Ecto neural progenitor cell (in vitro differentiated cells): ENCODE measurements around the gene CYSTM1.

Experiments
- DNase-seq: peaks from one replicate; pipeline ENCODE4 v3.0.0-alpha.2; 2018; ENCODE audit warnings: low spot score

CYSTM1 gene

GRCh38 chr5:140258873-140259272, 83.9 kb downstream of the CYSTM1 start:
- no peak for DNase-seq

DNA sequence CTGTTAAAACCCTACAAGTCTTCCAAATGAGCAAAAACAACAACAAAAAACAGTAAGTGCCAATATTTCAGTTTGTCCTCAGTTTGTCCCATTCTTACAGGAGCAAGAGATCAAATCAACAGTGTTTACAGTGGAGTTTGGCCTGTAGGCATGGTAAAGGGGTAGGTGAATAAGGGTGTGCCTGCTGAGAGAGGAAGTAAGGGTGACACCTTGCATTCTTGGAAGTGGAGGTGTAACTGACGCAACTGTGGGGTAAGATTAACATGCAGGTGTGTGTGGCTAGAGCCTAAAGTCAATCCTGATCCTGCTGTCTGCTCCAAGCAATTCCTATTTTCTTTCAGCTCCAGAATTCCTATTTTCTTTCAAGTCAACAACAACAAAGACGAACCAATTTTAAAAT, 84.5 kb downstream of the CYSTM1 start:
- no peak for DNase-seq

- no peak for DNase-seq
These were observed 85.2 kb downstream of the CYSTM1 start for GRCh38 chr5:140260089-140260656.

DNA sequence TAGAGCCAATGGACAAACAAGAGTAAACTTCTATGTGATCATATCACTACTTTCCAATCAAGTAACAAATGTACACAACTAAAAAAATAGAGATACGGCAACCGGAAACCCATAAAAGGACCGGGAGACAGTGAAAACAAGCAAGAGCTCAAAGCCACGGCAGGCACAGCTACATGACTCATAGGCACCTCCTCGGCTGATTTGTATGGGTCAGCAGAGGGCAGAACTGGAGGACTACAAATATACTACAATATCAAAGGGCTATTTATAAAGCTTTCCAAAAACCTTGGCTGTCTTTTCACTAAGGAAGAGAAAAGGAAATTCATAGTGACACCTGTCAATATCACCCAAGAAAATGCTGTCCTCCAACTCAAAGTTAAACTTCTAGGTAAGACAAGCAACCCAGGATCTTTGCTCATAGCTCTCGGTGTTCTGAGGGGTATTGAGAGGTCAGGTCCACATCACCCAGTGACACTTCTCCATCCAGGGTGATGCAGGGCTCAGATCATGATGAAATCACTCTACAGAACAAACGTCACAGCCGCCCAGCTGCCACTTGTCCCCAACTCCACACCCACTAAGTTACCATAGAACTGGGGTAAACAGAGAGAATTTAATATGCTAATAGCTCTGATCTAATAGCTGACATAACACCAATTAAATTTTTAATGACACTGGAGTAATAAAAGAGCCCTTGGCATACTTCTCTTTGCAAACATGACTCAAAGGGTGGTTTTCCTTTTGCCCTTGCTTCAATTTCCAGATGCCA, 86.6 kb downstream of the CYSTM1 start:
- DNase-seq = no peak

DNA sequence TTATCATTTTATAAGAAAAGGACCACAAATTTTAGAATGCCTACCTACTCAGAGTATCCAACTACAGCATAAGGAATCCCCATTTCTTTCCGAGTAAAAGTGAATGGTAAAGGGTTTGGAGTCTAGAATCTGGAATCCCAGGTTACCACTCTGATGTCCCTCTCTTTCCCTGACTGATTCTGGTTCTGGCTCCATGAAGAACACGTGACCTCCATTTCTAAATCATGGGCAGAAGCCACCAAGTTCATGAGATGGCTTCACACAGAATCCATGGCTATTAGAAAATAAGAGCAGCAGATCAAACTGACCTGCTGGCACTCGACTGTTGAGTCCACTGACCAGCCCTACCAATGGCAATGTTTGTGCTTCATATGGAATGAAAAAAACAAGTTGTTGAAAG, 87.2 kb downstream of the CYSTM1 start:
- DNase-seq = no peak

DNA sequence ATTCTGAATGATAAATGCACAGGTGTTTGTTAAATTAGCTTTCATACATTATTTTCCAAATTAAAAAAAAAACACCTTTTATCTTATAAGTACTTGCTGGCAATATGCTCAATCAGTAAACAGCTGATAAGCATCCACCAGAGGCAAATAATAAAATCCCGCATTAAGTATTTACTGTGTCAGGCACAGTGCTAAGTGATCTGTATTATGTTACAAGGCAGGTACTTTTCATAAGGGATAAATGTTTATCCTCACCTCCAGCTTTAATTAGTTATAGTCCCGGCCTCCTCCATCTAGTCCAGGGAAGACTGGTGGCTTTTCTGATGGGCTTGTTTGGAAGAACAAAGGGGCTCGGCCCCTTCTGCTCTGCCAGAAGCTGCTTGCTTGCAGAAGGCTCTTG, 87.9 kb downstream of the CYSTM1 start:
- no peak for DNase-seq

DNA sequence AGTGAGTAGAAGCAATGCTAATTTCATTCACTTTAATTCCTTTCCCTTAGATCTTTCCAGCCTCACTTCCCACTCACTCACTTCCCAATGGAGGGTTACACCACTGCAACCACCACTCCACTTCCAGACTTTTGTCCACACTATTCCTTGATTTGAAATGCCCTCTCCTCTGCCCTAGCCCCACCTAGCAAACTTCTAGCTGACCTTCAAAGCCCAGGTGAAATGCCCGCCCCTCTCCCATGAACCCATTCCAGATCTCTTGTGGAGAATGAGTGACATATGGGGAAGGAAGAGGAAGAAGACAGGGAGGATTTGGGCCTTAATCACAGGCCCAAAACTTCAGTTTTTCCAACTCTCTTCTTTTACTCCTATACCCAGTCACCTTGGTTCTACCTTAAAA, 90.9 kb downstream of the CYSTM1 start:
- no peak for DNase-seq

DNA sequence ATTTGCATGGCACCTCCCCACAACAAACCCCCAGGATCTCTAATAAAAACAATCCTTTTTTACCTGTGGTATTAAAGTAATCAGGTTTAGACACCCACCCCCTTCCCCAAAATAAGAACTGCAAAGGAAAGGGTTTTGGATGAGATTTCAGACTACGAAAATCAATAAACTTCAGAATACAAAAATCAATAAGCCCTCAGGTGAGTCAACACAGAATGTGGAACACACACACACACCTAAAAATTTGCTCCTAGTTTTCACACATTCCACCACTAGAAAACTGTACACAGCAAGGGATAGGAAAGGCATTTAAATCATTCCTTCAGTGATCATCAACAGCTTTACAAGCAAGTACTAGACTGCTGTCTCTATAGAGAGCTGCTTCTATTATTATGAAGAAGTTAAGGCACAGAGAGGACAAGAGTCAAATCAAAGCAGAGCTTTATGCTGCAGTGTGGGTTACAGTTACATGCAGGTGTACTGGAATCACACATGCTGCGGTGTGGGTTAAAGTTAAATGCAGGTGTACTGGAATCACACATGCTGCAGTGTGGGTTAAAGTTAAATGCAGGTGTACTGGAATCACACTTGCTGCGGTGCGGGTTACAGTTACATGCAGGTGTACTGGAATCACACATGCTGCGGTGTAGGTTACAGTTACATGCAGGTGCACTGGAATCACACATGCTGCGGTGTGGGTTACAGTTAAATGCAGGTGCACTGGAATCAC, 91.6 kb downstream of the CYSTM1 start:
- no peak for DNase-seq

GRCh38 chr5:140267201-140267540, 92.2 kb downstream of the CYSTM1 start:
- DNase-seq = no peak

GRCh38 chr5:140267559-140268018, 92.6 kb downstream of the CYSTM1 start:
- no peak for DNase-seq

DNA sequence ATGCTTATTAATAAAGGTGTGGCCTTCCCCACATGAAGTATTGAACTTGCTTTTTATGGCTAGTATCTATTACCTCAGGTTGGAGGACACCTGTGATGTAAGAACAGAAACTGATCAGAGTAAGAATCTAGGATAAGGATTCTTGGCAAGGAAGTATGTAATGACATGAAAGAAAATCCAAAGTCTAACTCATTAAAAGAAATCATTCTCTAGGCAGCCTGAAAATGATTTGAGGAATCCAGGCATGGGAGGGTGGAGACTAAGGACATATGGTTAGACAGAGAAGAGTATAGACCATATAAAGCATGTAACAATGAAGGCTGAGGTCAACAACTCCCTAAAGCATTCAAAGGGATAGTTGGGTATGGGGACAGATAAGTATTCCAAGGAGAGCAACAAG, 95.0 kb downstream of the CYSTM1 start:
- DNase-seq = no peak

DNA sequence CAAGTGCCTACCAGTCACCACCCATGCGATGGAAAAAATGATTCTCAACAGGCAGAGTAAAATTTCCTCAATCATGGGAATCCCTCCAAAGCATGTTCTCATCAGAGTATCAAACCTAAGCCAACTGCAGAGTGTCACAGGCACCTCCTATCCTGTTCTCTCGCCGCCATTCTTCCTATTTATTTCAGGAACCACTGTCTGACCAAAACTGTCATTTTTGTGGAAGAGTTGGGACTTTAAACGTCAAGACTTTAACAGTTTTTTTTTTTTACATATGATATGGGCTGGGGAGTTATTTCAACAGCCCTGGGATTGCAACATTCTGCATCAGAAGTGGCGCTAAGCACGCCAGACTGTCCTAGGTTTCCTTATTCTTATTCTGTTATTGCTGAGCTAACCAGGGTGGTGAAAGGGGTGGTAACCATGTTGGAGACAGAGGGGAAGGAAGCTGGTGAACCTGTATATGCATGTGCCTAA, 98.5 kb downstream of the CYSTM1 start:
- DNase-seq = no peak

DNA sequence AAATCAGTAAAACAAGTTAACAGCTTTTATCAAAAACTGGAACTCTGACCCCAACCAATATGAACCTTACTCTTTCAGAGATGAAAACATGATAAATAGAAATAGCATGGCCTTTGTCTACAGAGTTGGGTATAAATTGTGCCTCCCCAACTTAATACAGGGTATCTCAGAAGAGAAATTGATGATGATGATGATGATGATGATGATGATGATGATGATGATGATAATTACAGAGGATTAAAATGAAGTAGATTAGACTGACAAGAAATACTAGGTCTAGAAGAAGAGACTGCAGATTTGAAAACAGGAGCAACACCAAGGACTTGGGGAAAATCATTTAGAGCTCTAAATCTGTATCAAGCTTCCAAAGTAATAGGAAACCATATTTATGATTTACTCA, 100.8 kb downstream of the CYSTM1 start:
- no peak for DNase-seq

DNA sequence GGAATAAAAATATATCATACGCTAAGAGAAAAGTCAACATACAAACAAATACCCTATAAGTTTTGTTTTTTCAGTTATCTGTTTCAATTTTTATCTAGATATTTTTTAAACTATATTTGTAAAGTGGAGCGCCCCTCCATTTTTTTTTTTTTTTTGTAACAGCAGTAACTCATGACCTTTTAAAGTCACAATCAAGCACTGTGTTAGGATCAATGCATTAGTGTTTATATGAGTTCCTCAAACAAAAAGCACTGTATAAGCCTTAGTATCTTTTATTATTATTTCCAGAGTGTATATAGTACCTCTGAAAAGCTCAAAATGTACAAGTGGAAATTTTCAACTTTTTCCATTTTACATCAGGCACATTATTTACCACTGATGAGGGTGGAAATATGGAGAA, 107.3 kb downstream of the CYSTM1 start:
- DNase-seq = no peak

DNA sequence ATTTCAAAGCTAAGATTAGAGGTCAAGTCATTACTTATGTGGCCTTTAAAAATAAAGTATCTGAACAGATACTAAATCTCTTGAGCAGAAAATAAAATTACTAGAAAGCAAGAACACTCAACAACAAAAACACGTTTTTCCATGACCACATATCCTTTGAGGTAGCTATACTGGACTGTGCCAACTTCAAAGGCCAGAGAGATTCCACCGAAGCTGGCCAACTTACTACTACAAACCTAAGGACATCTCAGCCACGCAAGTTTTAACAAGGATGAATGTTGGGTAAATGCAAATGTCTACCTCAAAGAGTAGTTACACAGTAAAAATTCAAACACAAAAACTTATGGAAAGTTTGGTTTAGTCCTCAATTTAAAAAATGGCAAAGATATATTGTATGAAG, 109.0 kb downstream of the CYSTM1 start:
- no peak for DNase-seq

DNA sequence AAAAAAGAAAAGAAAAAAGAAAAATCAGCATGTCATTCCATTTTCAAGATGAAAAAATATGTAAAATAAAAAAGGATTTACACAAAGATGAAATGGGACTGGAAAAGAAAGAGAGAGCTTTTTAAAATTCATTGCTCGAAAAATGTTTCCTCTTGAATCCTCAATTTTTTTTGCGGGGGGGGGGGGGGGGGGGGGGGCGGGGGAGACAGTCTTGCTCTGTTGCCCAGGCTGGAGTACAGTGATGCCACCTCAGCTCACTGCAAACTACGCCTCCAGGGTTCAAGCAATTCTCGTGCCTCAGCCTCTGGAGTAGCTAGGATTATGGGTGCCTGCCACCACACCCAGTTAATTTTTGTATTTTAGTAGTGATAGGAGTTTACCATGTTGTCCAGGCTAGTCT, 111.4 kb downstream of the CYSTM1 start:
- no peak for DNase-seq

- DNase-seq = no peak
These were observed 113.0 kb downstream of the CYSTM1 start for GRCh38 chr5:140287801-140288521.

DNA sequence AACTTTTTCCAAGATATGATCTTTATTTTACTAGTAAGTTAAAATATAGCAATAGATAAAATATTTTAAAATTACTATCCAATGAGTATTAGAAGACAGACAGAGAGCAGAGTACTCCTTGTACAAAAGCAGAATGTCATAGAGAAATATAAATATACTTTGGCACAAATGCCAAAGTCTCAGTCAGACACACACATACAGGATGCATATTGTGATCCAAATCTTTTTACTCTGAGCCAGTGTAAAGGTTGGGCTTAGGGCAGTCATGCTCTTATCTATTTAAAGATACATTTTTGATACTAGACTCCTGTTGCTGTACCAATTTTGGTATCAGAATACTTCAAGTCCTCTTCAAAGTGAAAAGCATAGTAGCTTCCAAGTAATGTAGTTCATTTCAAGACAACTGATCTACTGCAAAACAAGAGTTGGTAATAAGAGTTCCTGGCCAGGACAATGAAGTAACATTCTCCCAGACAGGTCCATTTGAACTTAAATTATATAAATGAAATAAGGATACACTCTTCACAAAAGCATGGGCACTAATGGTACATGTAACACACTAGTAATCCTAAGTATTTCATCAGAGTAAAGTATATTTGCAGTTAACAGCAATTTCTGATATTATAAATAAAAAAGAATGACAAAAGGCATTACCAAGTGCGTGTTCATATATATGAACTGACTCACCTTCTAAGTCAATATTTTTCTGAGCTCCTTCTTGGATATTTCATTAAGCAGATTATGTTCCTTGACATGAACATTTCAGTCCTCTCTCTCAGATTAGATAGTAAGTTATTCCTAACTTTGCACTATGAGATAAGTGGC, 117.4 kb downstream of the CYSTM1 start:
- no peak for DNase-seq
